Activated CD4-positive, alpha-beta memory T cell treated with anti-CD3 and anti-CD28 coated beads for 36 hours (primary cell): ENCODE results near the gene EXOSC1. TPM values are rescaled to one million over a fixed set of nuclear protein-coding genes. Genes with fewer than 3 reads are reported as not detected.
"Not testable (repeated sequence)": the region's sequence is repeated elsewhere in the genome, so short reads cannot be mapped to it uniquely, and the experiment has no call there.

Experiments used
- CTCF ChIA-PET: fragments of 350-600 bp; sonication (Branson Sonifier 250); formaldehyde crosslinking; loops from one replicate; lab custom pipeline; 2021; ENCODE audit warnings: antibody characterized with exemption, inconsistent platforms; lab: Charles Lee
- POLR2A ChIA-PET: fragments of 350-600 bp; sonication (Branson Sonifier 250); formaldehyde crosslinking; loops from one replicate; lab custom pipeline; 2021; ENCODE audit warnings: antibody characterized with exemption; lab: Charles Lee
- DNase-seq: peaks from one replicate; pipeline ENCODE4 v3.0.0-alpha.2; 2020
- H3K27ac Mint-ChIP-seq: one replicate; pipeline ENCODE4 v1.8.0; 2021; ENCODE audit warnings: mixed read lengths
- H3K27me3 Mint-ChIP-seq: one replicate; pipeline ENCODE4 v1.8.0; 2021; ENCODE audit warnings: mixed read lengths
- H3K36me3 Mint-ChIP-seq: one replicate; pipeline ENCODE4 v1.8.0; 2021; ENCODE audit warnings: mixed read lengths
- H3K4me1 Mint-ChIP-seq: one replicate; pipeline ENCODE4 v1.8.0; 2021; ENCODE audit warnings: low read depth, mixed read lengths
- H3K4me3 Mint-ChIP-seq: one replicate; pipeline ENCODE4 v1.8.0; 2021; ENCODE audit warnings: mild to moderate bottlenecking, mixed read lengths
- H3K9me3 Mint-ChIP-seq: one replicate; pipeline ENCODE4 v1.8.0; 2021; ENCODE audit warnings: mixed read lengths
- intact Hi-C: fragments of 100-400 bp; cut with micrococcal nuclease; formaldehyde crosslinking; loops from one replicate; pipeline ENCODE4 v1.15.1; 2023
- total RNA-seq, 2 experiments: library from RNA; stranded (reverse); gene quantifications; one replicate each; pipeline ENCODE4 v1.2.3, GENCODE V29; 2021

Gene EXOSC1, protein sequence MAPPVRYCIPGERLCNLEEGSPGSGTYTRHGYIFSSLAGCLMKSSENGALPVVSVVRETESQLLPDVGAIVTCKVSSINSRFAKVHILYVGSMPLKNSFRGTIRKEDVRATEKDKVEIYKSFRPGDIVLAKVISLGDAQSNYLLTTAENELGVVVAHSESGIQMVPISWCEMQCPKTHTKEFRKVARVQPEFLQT
- 10 to 100 TPM; 69.0 to 75.1 TPM for total RNA-seq

- Mint-ChIP-seq H3K9me3 (no peaks in the 10 kb centered on the region), H3K4me1 (peaks cover 57% of the 10 kb centered on the region), H3K4me3 (peak within 1 kb of the TSS; percentile 99), H3K27ac (peak within 1 kb of the TSS; percentile 58), H3K36me3 (peaks cover 21% of the 10 kb centered on the region), H3K27me3 (no peaks in the 10 kb centered on the region)
- DNase-seq, result peak; percentile 96
- ChIA-PET POLR2A (interaction anchor here (1.1 to 4.2 kb wide), 8 partner anchors 9 to 45 kb away, joined by 3 to 70 read pairs (median 18); partner anchors contain the start of gene RRP12), CTCF (interaction anchor here (1.0 to 4.4 kb wide), 11 partner anchors 11 to 45 kb away, joined by 3 to 57 read pairs (median 9); partner anchors contain the start of genes PGAM1 and RRP12)
- intact Hi-C loops, result loop anchor here (1.0 kb wide), 3 partner anchors 8 to 52 kb away; partner anchors contain the start of genes MMS19, RRP12 and UBTD1
These were observed at the start of gene EXOSC1, which contains the start of gene ZDHHC16 for GRCh38 chr10:97445722-97446639. TSS of gene EXOSC1 (minus strand) at chr10:97446006. CDS start at chr10:97445985, 21 bp downstream. TSS of gene ZDHHC16 (plus strand) at chr10:97446175. CDS start at chr10:97451676, 5,501 bp downstream.

DNA sequence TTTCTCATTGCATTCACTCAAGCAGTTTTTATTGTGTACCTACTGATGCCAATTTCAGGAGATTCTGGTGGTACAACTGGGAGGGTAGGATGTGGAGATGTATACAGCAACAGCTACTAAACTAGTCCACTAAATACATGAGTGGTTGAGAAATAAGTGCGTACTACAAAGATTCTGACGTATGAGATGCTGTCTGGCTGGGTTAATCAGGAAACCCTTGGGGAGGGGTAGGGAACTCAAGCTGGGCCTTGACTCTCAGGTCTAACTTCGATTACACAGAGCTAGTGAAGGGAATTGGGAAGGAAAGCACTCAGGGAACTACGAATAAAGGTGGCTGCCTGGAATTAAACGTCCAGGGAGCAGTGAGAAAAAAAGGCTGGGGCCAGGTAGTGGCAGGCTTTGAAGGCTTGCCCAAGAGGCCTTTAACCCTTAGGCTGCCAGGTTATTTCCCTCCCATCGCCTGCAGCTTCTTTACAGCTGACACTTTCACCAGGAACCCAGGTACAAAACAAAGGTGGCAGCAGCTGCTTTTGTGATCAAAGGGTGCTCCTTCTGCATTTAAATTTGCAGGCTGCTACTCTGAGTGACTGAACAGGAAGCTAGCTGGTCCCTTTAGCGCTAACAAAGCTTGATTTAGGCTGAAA lies 49.2 kb upstream of the EXOSC1 start:
- POLR2A ChIA-PET, result interaction anchor here (1.1 to 1.5 kb wide), 2 partner anchors 15 to 20 kb away, joined by 3 to 4 read pairs; no protein-coding TSS in a partner anchor
- no peaks in the 10 kb centered on the region for H3K9me3 Mint-ChIP-seq
- DNase-seq, result no peak
- CTCF ChIA-PET, result interaction anchor here (0.6 to 2.9 kb wide), 2 partner anchors 29 to 59 kb away, joined by 3 to 12 read pairs; no protein-coding TSS in a partner anchor
- peak overlapping the region; percentile 9 for H3K4me3 Mint-ChIP-seq
- H3K4me1 Mint-ChIP-seq, result peaks cover 43% of the 10 kb centered on the region
- peak overlapping the region; percentile 77 for H3K27ac Mint-ChIP-seq
- peaks cover 8% of the 10 kb centered on the region for H3K36me3 Mint-ChIP-seq
- intact Hi-C loops, result loop anchor here (5.0 kb wide), 1 partner anchor 33 kb away; no protein-coding TSS in a partner anchor
- H3K27me3 Mint-ChIP-seq, result peaks cover 5% of the 10 kb centered on the region

DNA sequence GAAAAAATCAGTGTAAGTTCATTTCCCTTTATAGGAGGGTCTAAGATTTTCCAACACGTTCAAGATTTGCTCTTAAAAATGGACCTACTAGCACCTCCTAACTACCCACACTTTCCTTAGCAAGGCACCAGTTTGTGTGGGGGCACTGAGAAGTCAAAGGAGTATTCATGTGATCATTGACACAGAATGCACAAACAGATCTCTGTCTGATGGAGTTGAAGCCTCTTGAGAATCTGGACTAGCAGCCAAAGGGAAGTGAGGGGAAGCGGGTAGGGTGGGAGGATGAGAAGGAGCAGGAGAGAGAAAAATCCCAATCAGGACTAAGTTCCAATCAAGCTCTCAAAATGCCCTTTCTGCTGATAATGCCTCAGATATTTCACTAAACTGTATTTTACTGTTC lies 48.3 kb upstream of the EXOSC1 start:
- DNase-seq, result no peak
- intact Hi-C loops, result no loop called here
- H3K4me1 Mint-ChIP-seq, result peaks cover 46% of the 10 kb centered on the region
- ChIA-PET CTCF (interaction anchor here (2.9 kb wide), 1 partner anchor 59 kb away, joined by 12 read pairs; no protein-coding TSS in a partner anchor), POLR2A (interaction anchor here (1.1 kb wide), 1 partner anchor 14 kb away, joined by 3 read pairs; no protein-coding TSS in a partner anchor)
- H3K27me3 Mint-ChIP-seq, result no peaks in the 10 kb centered on the region
- no peak overlapping the region for H3K4me3 Mint-ChIP-seq
- H3K27ac Mint-ChIP-seq, result no peak overlapping the region
- no peaks in the 10 kb centered on the region for H3K9me3 Mint-ChIP-seq
- peaks cover 8% of the 10 kb centered on the region for H3K36me3 Mint-ChIP-seq

DNA sequence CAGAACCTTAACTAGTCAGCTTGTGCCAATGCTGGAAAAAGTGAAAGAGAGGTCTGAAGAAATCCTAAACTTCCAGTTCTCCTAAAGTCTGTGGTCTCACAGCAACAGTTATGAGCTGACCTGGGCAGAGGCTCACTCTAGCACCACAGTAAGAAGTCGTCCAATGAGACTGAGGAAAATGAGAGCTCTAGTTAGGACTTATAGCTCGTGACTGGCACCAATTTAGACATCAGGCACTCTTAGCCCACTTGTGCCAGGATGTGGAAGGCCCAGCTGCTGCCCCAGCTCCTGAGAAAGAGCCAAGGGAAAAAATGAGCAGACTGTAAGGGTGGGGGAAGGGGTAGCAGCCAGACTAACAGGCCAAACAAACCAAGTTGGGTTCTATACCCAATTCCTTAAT lies 44.8 kb upstream of the EXOSC1 start:
- Mint-ChIP-seq H3K4me3 (no peak overlapping the region), H3K9me3 (no peaks in the 10 kb centered on the region), H3K27ac (no peak overlapping the region), H3K27me3 (no peaks in the 10 kb centered on the region), H3K4me1 (peaks cover 40% of the 10 kb centered on the region), H3K36me3 (peaks cover 6% of the 10 kb centered on the region)
- CTCF ChIA-PET, result no interaction called here
- POLR2A ChIA-PET, result no interaction called here
- intact Hi-C loops, result no loop called here
- DNase-seq, result no peak

GRCh38 chr10:97485647-97486281 lies 40.0 kb upstream of the EXOSC1 start:
- Mint-ChIP-seq H3K4me3 (no peak overlapping the region), H3K4me1 (peaks cover 23% of the 10 kb centered on the region), H3K27ac (no peak overlapping the region), H3K36me3 (peaks cover 7% of the 10 kb centered on the region), H3K9me3 (no peaks in the 10 kb centered on the region), H3K27me3 (no peaks in the 10 kb centered on the region)
- intact Hi-C loops, result no loop called here
- DNase-seq, result no peak
- ChIA-PET POLR2A (no interaction called here), CTCF (interaction anchor here (1.5 kb wide), 1 partner anchor 30 kb away, joined by 3 read pairs; no protein-coding TSS in a partner anchor)

DNA sequence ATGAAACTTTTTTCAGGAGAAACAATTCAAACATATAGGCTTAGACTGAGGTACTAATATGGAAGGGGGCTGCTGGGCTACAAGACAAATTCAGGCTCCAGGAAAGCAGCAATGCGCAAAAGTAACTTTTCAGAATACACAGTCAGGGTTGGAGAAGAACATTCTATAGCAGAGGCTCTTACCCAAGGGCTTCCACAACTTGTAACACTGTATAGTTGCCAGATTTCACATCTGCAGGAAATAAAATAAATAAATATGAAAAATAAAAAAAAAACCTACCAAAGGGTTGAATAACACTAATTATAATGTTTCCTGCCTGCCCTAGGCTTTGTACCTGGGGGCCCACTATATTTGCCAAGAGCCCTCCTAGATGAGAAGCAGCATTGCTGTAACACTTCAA lies 38.1 kb upstream of the EXOSC1 start:
- CTCF ChIA-PET, result interaction anchor here (1.1 kb wide), 1 partner anchor 52 kb away, joined by 3 read pairs; no protein-coding TSS in a partner anchor
- H3K27ac Mint-ChIP-seq, result no peak overlapping the region

GRCh38 chr10:97483506-97483905 lies 37.7 kb upstream of the EXOSC1 start:
- Mint-ChIP-seq H3K27me3 (no peaks in the 10 kb centered on the region), H3K27ac (no peak overlapping the region), H3K4me1 (peaks cover 13% of the 10 kb centered on the region), H3K9me3 (no peaks in the 10 kb centered on the region), H3K36me3 (peaks cover 16% of the 10 kb centered on the region), H3K4me3 (no peak overlapping the region)
- ChIA-PET POLR2A (no interaction called here), CTCF (interaction anchor here (0.9 kb wide), 1 partner anchor 69 kb away, joined by 3 read pairs; no protein-coding TSS in a partner anchor)
- DNase-seq, result no peak
- intact Hi-C loops, result no loop called here

More for the DNA sequence above, 38.1 kb upstream of the EXOSC1 start:
- peaks cover 13% of the 10 kb centered on the region for H3K4me1 Mint-ChIP-seq
- no peaks in the 10 kb centered on the region for H3K9me3 Mint-ChIP-seq
- DNase-seq, result no peak
- H3K27me3 Mint-ChIP-seq, result no peaks in the 10 kb centered on the region
- POLR2A ChIA-PET, result interaction anchor here (1.5 kb wide), 1 partner anchor 16 kb away, joined by 4 read pairs; no protein-coding TSS in a partner anchor
- intact Hi-C loops, result no loop called here
- H3K4me3 Mint-ChIP-seq, result no peak overlapping the region
- H3K36me3 Mint-ChIP-seq, result peaks cover 16% of the 10 kb centered on the region

- H3K4me3 Mint-ChIP-seq, result no peak overlapping the region
- no peak overlapping the region for H3K27ac Mint-ChIP-seq
- H3K36me3 Mint-ChIP-seq, result peaks cover 25% of the 10 kb centered on the region
- CTCF ChIA-PET, result interaction anchor here (0.9 kb wide), 1 partner anchor 70 kb away, joined by 3 read pairs; no protein-coding TSS in a partner anchor
- H3K4me1 Mint-ChIP-seq, result peaks cover 11% of the 10 kb centered on the region
- DNase-seq, result no peak
- intact Hi-C loops, result no loop called here
- no peaks in the 10 kb centered on the region for H3K9me3 Mint-ChIP-seq
- POLR2A ChIA-PET, result no interaction called here
- no peaks in the 10 kb centered on the region for H3K27me3 Mint-ChIP-seq
These were observed 36.6 kb upstream of the EXOSC1 start for GRCh38 chr10:97482381-97482780.

GRCh38 chr10:97481071-97481470 lies 35.3 kb upstream of the EXOSC1 start:
- H3K27ac Mint-ChIP-seq, result no peak overlapping the region
- H3K9me3 Mint-ChIP-seq, result no peaks in the 10 kb centered on the region
- intact Hi-C loops, result no loop called here
- no peak for DNase-seq
- peaks cover 7% of the 10 kb centered on the region for H3K4me1 Mint-ChIP-seq
- CTCF ChIA-PET, result interaction anchor here (0.6 kb wide), 1 partner anchor 17 kb away, joined by 8 read pairs; no protein-coding TSS in a partner anchor
- H3K27me3 Mint-ChIP-seq, result no peaks in the 10 kb centered on the region
- peaks cover 37% of the 10 kb centered on the region for H3K36me3 Mint-ChIP-seq
- no peak overlapping the region for H3K4me3 Mint-ChIP-seq
- POLR2A ChIA-PET, result no interaction called here

GRCh38 chr10:97479939-97480338 lies 34.1 kb upstream of the EXOSC1 start:
- Mint-ChIP-seq H3K36me3 (peaks cover 46% of the 10 kb centered on the region), H3K9me3 (no peaks in the 10 kb centered on the region), H3K4me3 (no peak overlapping the region), H3K4me1 (peaks cover 3% of the 10 kb centered on the region), H3K27me3 (no peaks in the 10 kb centered on the region), H3K27ac (no peak overlapping the region)
- DNase-seq, result no peak
- ChIA-PET POLR2A (interaction anchor here (0.8 kb wide), 1 partner anchor 15 kb away, joined by 3 read pairs; no protein-coding TSS in a partner anchor), CTCF (no interaction called here)
- intact Hi-C loops, result no loop called here

DNA sequence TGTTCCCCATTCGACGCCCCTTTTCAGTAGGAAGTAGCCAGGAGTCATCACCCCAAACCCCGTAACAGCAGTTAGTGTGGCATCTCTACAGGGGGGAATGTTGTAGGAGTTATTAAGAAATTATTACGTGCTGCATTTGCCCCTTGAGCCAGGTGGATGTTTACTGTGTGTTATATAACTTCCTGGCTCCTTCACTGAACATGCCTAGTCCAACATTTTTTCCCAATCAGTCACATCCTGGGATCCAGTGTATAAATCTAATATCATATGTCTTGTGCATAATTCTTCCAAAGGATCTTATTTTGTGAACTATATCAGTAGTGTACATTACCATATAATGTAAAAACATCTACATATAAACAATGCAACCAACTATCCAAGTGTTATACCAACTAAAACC lies 33.6 kb upstream of the EXOSC1 start:
- H3K27ac Mint-ChIP-seq, H3K9me3 Mint-ChIP-seq, DNase-seq, CTCF ChIA-PET, H3K27me3 Mint-ChIP-seq, intact Hi-C loops, H3K4me3 Mint-ChIP-seq, H3K4me1 Mint-ChIP-seq, POLR2A ChIA-PET: not testable (repeated sequence)
- H3K36me3 Mint-ChIP-seq, result peaks cover 50% of the 10 kb centered on the region
